ENCODE measurements around the gene IFT43.

IFT43 gene

DNA sequence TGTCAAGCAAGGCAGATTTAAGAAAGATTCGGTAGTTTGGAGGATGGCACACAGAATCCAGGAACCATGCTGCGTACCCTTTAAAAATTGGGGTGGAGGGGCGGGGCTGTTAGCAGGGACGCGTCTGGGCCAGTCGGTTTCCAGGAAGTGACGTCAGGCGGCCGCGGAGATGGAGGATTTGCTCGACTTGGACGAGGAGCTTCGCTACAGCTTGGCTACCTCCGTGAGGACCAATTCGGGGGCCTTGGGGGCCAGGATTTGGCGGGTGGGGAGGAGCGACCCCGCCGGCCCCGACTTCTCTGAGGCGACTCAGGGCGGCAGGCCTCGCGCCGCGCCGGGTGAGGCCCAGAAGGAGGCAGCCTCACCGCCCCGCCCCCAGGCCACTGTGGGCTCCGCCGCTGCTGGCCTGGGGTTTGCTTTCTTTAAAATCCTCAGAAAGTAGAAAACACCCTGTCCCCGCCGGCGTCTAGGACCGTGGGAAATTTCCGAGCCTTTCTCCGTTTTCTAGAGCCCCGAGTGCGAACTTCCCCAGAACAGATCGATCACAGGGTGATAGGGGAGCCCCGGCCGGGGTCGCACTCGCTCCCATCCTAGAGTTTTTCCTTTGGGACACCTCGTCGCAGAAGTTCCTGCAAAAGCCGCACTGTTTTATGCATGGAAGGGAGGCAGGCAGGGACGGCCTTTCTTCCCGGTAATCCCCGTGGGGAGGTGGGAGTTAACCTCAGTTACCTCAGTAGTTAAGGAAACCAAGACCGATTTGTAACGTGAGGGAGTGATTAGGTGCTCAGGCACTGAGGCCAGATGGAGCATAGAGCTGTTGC, at the start of gene IFT43:
Gene IFT43, plus strand, starts transcription at position 146 of the 821 bp plus-strand sequence. Its CDS starts 24 bp downstream, at position 170.
- DNase-seq, result peak; percentile 52

DNA sequence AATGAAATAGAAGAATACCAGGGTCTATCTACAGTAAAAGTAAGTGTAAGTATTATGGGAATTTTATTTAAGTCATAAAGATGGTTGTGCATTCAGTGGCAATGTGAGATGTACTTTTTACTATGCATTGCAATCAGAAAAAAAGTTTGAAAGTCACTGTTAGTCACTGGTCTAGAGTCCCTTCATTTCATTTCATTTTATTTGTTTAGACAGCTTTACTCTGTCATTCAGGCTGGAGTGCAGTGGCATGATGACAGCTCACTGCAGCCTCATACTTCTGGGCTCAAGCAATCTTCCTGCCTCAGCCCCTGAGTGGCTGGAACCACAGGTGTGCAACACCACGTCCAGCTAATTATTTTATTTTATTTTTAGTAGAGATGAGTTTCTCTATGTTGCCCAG, 46.4 kb upstream of the IFT43 start:
- DNase-seq, result no peak

DNA sequence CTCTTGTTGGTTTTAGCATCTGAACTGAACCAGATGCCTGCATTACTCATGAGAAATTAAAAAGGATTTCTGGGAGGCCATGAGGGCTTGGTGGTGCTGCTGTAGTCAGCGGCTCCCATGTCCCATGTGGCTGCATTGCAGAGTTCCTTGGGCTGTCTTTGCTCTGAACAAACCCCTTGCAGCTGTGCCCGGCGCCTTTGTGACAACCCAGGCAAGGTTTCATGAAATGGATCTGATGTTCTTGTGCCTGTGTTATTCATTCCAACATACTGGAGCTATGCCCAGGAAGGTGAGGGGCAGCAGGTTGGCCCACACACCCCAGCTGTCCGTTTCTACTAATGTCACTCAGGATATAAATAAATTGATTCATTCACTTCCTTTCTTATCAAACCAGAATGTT, 44.5 kb upstream of the IFT43 start:
- DNase-seq, result no peak

DNA sequence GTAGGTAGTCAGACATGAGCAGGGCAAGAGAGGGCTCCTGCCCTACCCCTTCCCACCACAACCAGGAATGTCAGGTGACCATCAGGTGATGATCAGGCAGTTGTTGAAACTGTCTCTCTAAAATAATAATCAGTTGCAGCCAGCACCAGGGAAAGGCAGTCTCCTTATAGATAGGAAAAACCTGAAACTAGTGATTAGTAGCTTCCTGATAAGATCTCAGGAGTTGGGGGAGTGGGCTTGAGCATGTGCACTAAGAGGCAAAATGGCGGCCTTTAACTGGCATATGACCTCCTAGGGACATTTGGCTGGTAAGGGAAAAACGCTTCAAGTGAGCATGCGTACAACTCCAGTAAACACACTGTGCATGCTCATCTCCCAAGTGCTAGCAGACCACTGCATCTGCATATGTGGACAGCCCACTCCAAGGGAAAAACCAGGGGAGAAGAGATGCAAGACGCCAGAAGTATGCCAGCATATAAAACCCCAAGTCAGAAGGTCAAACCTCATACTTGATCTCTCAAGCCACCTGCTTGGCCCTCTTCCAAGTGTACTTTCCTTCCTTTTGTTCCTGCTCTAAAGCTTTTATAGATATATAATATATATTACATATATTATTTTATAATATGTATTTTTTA, 40.8 kb upstream of the IFT43 start:
- DNase-seq, result no peak

DNA sequence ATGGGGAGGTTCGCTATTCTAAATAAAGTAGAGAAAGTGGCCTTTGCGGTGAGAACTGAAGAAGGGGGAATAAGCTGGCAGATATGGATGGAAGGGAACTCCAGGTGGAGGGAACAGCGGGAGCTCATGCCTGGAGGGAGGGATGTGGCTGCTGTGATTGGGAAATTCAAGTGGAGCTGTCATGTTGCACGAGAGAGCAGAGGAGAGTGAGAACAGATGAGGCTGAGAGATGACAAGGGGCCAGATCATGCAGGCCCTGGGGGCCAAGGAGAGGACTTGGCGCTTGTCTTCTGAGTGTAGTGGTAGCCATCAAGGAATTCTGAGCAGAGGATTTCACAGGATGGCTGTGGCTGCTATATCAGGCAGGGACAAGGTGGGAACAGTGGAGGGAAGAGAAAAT, 38.8 kb upstream of the IFT43 start:
- DNase-seq, result no peak

DNA sequence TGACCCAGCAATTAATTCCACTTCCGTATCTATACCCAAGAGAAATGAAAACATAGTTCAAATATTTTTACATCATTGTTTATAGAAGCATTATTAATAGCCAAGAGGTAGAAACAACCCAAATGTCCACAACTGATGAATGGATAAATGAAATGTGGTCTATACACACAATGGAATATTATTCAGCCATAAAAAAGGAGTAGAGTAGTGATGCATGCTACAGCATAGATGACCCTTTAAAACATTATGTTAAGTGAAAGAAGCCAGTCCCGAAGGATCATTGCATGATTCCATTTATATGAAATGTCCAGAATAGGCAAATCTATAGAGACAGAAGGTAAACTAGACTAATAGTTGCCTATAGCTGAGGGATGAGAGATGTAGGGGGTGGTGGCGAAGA, 33.1 kb upstream of the IFT43 start:
- no peak for DNase-seq

DNA sequence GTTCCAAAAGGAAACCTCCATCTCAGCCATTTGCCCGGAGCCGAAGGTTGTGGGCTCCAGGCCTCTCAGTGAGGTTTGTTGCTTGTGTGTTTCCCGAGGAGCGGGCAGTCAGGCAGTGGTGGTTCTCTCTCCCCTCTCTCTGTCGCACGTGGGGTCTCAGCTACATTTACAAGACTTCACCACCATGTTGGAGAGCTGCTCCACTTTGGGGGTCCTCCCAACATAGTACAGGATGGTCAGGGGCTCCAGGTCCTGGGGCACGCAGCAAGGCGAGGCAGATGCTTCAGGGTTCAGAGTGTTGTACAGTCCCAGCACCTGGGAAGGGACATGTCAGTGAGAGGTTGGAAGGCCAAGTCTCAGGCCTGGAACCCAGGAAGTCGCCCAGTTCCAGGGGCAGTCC, 26.5 kb upstream of the IFT43 start:
- DNase-seq, result no peak

DNA sequence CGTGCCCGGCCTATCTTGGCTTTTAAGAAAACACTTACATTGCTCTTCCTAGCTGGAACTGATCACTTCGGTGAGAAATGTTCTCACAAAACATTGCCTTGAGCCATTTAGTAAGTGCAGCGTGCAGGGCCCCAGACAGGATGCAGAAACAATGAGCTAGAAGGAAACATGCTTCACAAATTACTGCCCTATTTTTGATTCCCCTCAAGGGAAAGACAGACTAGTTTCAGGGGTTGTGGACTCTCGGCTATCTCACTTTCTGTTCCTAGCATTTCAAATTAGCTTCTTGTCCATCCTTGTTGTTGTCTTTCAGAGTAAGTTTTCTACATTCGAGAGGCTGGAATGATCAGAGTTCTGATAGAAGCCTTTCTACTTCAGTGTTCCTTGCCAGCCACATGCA, 25.3 kb upstream of the IFT43 start:
- DNase-seq, result no peak

DNA sequence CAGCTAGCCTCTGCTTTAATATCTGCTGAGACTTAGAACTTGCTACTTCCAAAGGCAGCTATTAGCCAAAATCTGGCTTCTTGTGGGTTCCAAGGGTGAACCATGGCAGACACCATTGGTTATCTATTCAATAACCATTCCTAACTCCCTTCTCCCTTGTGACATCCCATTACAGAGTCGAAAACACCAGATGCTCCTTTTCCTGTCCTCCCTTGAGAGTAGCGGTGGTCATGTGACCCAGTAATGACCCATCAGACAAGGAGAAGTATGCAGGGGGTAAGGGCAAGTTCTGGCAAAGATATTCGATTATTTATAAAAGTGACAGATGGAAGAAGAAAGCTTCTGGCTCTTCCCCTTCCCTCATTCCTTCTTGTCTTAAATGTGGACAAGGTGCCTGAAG, 23.9 kb upstream of the IFT43 start:
- DNase-seq, result no peak

DNA sequence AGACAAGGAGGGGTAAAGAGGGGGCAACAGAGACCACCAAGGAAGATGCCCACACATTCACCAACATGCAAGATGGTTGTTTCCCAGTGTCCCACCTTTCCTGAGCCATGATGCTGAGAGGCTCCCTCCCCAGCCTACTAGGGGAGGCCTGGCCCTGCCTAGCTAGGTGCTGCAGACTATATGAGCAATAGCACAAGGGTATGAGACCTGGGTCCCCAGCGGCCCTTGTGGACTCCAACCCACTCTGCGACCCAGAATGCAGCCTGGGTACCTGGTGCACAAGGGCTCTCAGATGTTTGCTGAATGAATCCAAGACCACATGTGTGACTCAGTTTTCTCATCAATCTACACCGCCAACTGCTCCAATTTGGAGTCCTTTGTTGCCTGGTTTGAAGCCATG, 17.7 kb upstream of the IFT43 start:
- no peak for DNase-seq

DNA sequence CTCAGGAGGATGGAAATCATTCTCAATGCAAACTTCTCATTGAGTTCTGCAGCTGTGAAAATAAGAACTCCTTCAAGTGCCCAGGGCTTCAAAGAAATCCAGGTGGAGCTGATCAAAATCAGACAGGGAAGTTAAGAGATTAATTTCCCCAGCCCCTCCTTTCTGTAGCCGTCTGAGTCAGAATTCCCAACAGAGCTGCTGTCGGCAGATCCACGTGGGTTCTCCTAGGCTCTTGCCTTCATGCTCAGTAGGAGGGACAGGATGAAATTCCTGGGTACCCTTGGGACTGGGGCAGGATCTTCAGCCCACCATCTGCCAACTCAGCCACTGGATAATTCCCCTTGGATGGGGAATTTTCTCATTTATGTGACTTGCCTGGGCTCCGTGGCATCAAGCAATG, 17.1 kb upstream of the IFT43 start:
- no peak for DNase-seq

DNA sequence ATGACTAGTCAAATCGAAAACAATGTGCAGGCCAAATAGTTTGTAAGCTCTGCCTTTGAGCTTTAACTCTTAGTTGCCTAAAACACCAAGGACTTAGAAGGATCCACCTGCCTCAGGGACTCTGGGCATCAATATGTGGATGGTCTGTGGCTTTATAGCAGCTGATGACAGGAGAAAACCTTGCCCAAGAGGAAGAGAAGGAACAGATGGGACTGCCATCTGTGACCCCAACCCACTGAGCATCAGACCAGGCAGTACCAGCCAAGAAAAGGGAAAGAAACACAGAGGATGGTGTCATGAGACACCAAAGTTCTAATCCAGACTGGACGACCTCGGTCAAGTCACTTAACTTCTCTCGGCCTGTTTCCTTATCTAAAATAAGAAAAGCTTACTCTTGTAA, 16.4 kb upstream of the IFT43 start:
- no peak for DNase-seq

DNA sequence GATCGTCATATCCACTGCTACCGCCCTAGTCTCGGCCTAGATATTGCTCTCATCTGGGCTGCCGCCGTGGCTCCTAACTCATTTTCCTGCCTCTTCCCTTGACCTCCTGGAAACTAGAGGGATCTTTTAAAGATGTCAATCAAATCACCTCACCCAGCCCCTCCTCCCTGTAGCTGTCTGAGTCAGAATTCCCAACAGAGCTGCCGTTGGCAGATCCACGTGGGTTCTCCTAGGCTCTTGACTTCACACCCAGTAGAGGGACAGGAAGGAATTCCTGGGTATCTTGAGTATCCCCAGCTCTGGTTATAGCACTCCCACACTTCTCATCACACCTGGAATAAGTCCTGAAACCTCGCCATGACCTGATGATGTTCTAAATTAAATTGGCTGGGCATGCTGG, 15.7 kb upstream of the IFT43 start:
- DNase-seq, result no peak

DNA sequence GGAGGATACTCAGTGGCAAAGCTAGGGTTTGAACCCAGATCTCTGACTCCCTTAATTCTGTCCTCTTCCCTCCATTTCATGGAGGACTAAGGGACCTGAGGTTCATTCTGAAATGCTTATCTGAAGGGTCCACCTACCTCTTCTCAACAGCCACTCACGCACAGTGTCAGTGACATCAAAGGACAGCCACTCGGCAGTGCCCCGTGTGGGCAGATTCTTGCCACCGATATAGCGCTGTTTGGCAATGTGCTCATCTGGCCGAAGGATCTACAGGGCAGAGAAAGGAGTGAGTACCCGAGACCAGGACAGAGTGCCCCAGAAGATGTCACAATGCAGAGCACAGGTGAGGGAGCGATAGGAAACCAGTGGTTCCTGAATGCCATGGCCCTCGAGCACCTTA, 14.6 kb upstream of the IFT43 start:
- no peak for DNase-seq

DNA sequence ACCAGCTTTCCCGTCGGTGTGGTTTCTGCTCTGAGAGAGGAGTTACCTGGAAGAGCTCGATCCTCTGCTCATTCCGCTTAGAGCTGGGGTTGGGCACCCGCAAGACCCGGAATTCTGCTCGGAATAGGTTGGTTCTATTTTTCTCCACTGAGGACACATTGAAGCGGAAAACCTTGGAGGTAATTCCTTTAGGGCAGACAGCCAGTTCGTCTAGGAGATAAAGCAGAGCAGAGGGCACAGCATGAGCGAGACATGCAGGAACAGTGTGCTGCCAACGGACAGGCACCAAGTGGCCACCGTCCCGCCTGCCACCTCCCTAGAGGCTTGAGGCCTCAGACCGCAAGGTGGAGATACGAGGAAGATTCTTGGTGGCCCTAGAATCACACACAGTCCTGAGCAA, 14.1 kb upstream of the IFT43 start:
- no peak for DNase-seq

DNA sequence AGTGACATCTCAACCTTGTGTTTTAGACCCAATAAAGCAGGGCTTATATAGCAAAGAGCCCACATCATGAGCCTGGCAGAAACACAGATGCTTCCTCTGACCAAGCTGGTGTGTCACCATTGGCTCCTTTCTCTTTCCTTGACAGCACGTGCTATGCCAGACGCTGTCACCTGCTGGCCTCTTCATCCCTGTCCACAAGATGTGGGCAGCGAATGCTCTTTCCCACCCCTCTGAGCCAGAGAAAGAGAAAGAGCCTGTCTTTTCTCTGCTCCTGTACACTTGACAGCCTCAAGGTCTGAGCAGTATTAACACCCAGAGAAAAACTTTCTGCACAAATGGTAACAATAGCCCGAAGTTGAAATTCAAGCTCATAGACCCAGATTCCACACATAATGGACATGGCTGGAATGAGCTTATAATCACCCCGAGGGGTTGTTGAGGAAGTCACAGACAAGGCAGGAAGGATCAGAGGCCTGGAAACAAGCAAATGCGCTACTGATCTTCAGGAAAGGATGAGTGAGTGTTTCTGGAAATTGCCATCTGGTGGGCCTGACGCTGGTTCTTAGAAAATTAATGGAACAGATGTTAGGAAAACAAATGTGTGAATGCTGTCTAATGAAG, 12.7 kb upstream of the IFT43 start:
- DNase-seq, result no peak

DNA sequence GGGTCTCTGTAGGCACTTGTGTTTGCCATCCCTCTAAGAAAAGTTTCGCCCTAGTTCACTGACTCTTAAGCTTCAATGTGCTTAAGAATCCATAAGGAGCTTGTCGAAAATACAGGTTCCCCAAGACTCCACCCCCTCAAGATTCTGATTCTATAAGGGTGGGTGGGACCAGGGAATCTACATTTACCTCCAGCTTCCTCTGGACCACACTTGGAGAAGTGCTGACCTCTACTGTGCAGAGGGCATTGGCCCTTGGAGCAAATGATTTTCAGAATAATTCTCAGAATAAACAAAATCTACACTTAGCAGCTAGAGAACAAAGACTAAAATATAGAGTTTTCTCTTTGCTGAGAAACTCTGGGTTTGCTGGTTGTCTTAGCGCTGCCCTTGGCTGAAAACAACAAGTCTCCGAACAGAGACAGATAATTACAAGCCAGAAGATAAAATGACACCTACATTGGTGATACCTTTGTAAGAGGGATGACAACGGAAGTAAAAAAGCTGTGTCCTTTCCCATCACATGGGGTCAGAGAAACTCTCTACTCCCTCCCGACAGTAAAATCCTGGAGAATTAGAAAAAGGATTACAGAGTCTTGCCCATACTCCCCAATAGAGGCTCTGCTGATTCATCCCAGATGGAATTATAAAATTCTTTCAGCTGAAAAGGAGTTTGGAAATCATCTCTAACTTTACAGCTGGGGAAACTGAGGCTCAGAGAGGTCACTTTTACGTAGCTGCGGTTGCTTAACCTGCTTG, 8.6 kb upstream of the IFT43 start:
- DNase-seq, result no peak

DNA sequence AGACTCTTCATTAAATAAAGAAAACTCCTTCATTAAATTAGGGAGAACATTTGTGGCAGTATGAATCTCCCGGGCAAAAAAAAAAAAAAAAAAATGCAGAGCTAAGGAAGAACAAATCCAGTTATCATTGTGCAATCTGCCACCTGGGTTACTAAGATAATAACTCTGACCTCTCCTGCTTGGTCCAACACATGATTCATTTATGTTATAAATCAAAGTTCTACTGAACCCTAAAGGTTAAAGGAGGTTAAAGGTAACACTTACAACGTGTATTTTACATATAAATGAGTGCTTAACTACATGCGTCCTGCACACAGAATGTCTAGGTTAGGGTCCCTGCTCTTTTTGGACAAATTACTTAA, 8.0 kb upstream of the IFT43 start:
- no peak for DNase-seq

DNA sequence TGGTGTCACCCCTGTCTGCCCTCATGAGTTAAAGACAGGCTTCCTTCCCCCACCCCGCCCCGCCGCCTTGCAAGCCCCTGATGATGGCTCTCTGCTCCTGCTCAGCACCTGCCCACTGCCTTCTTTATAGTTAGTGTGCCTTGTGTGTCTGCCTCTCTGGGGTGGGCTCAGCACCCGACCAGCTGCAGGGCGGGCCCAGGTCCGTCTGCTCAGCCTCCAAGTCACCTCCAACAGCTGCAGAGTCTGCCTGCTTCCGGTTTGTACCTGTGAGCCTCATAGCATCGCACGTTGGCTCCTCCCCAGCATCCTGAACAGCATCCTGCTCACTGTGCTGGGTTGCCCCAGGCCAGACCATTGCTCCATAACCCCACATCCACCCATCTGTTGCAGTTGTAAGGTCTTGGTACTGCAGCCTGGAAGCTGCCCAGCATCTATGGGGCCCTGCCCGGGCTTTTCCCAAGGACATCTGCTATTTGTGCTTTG, 7.3 kb upstream of the IFT43 start:
- no peak for DNase-seq

DNA sequence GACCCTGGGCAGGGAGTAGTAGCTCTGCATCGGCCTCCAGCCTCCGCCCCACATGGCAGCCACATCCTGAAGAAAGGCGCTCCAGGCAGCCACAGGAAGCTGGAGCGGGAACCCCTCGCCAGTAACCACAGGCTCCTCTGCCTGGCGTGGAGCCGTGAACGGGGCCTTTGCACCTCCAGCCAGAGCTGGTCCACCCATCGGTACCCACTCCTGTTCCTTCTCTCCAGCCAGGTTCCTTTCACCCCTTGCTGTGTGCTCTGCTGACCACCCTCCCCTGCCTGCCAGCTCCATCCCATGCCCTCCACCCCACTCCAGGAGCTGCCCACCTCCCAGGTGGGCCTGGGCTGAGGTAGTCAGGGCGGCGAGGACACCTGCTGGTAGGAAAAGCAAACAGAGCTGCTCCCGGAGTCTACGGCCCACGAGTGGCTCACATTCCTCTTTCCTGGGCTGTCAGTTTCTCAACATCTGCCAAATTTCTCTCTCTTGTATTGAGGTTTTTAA, 6.4 kb upstream of the IFT43 start:
- no peak for DNase-seq

DNA sequence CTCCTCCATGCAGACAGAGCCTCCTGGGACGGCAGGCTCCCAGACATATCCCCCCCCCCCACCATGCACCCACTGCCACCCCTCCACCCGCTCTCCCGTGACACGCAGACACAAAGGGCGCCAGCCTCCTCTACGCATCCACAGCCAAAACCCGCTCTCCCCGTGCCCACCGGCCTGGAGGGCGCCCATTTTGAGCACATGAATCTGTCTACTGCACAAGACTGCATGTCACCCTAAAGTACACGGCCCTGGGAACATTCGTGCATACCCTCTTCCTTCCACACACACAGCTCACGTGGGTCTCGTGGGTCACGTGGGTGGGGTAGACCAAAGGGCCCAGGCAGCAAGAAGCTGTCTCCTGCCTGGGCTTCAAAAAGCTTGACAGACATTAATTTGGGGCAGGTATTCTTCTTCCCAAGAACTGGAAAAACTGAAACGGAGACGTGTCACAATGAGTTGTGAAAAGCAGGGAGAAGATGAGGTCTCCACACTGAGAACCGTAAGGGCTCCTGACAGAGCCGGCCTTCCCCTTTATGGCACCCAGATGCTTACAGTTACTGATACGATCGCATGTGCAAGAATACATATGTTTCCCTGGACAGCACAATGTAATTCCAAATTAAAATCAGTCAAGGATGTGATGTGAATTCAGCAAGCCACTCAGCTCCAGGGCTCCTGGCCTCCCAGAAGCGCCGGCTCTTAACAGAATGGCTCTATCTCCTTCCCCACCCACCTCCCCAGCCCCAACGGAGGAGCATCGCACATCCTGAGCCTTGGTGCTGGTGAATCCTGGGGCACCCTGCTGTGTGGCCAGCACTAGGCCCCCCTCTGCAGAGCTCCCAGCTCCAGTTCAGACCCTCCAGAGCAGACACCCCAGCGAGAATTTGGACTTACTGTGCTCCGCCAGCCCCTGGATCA, 5.7 kb upstream of the IFT43 start:
- DNase-seq, result no peak

DNA sequence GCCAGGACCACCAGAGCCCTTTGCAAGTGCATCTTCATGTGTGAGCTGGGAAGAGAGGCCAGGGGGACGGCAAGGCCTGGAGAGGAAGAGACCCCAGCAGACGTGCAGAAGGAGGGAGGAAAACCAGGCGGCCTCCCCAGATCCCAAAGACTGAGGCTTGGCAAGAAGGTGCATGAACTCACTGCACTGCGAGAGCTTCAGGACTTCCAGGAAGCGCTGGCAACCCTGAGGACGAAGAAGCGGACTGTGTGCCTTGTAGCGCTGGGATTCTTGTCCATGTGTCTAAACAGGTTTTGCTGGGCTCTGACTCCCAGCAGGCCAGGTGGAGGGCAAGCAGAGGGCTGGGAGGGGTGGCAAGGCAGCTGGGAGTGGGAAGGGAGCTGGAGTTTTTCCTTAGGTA, 4.7 kb upstream of the IFT43 start:
- DNase-seq, result no peak
